Activated CD4-positive, alpha-beta T cell treated with anti-CD3 and anti-CD28 coated beads, Interleukin-2, amount 10 ng/mL, durations not matched to agents 7 days and 5 days (primary cell): ENCODE results near the gene TRAPPC12. TPM values are rescaled to one million over a fixed set of nuclear protein-coding genes. Genes with fewer than 3 reads are reported as not detected.

Experiments used
- CTCF ChIA-PET: fragments of 350-600 bp; sonication (Branson Sonifier 250); formaldehyde crosslinking; loops from one replicate; lab custom pipeline; 2021; ENCODE audit warnings: antibody characterized with exemption; lab: Charles Lee
- POLR2A ChIA-PET: fragments of 350-600 bp; sonication (Branson Sonifier 250); formaldehyde crosslinking; loops from one replicate; lab custom pipeline; 2021; ENCODE audit warnings: antibody characterized with exemption; lab: Charles Lee
- DNase-seq: peaks from one replicate; pipeline ENCODE4 v3.0.0-alpha.2; 2020
- H3K27ac Mint-ChIP-seq: one replicate; pipeline ENCODE4 v1.8.0; 2021; ENCODE audit warnings: mild to moderate bottlenecking, moderate library complexity, mixed read lengths
- H3K27me3 Mint-ChIP-seq: one replicate; pipeline ENCODE4 v1.8.0; 2021; ENCODE audit warnings: mixed read lengths
- H3K36me3 Mint-ChIP-seq: one replicate; pipeline ENCODE4 v1.8.0; 2021; ENCODE audit warnings: low read depth, mixed read lengths
- H3K4me1 Mint-ChIP-seq: one replicate; pipeline ENCODE4 v1.8.0; 2021; ENCODE audit warnings: mixed read lengths
- H3K4me3 Mint-ChIP-seq: one replicate; pipeline ENCODE4 v1.8.0; 2021; ENCODE audit warnings: mild to moderate bottlenecking, moderate library complexity, mixed read lengths
- H3K9me3 Mint-ChIP-seq: one replicate; pipeline ENCODE4 v1.8.0; 2021; ENCODE audit warnings: mixed read lengths
- total RNA-seq, 2 experiments: library from RNA; stranded (reverse); gene quantifications; one replicate each; pipeline ENCODE4 v1.2.3, GENCODE V29; 2021

The TRAPPC12 gene
- total RNA-seq = 10 to 100 TPM; 84.0 to 88.0 TPM

DNA sequence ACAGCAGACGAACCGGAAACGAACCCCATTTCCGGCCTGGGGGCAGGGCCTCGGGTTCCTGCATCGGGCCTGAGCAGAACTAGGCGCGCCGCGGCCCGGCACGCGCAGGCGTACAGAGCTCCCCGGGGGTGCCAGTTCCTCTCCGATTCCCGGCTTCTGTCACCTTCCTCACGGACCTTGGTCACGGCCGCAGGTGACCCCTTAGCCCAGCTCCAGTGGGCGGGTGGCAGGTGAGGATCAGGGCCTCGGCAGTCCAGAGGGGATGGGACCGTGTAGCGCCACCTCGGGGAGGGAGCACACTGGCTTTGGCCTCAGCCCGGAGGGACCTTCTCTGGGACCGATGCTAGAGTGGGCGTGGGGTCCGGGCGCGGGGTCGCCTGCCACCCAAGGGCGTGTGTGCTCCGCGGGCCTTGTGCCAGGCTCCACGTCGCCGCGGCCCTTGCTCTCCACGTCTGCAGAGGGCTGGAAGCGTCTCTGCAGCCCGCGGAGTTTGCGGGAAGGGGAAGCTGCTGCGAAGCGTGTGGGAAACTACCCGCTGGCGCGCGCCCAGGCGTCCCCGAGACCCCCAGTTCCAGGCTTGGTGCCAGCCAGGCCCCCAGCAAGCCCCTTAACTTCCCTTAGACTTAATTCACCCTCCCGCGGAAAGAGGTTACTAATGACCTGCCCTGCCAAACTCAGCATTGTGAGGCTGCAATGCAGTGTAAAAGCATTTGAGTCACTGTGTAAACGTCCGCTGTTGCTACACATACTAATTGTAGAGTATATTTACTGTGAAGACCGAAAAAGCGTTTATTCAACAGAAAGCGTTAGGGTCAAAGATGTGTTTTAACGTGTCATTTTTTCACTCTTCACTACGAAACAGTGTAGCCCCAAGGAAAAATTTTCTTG, at the start of gene TRAPPC12:
Gene TRAPPC12 (plus strand): TSS at position 48 of the 888 bp plus-strand sequence. CDS start 7,930 bp downstream, outside the sequence.
- Mint-ChIP-seq H3K36me3 (peaks cover 25% of the 10 kb centered on the region), H3K9me3 (no peaks in the 10 kb centered on the region), H3K4me1 (peaks cover 51% of the 10 kb centered on the region), H3K27me3 (no peaks in the 10 kb centered on the region), H3K4me3 (peak within 1 kb of the TSS; percentile 99), H3K27ac (peak within 1 kb of the TSS; percentile 99)
- peak; percentile 95 for DNase-seq
- POLR2A ChIA-PET = no interaction called here
- CTCF ChIA-PET = interaction anchor here (0.6 to 0.7 kb wide), 2 partner anchors 9 to 46 kb away, joined by 3 read pairs; no protein-coding TSS in a partner anchor

DNA sequence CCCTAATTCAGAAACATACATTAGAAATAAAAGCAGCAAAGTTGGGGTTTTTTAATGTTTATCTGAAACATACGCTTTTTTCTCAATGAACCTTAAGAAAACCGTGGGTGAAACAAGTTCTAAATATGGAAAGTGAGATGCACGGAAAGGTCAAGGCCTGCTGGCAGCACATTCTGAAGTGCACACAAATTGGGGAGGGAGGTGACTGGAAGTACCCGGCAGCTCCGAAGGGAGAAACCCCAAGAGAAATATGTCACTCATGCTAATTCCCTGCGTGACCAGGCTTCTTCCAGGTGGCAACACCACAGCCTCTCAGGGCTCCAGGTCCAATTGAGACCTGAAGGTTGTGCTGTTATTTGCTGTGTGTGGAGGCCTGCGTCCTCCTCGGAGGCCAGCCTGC, 47.4 kb upstream of the TRAPPC12 start:
- ChIA-PET CTCF (no interaction called here), POLR2A (no interaction called here)
- Mint-ChIP-seq H3K27me3 (no peaks in the 10 kb centered on the region), H3K27ac (no peak overlapping the region), H3K4me1 (no peaks in the 10 kb centered on the region), H3K4me3 (no peak overlapping the region), H3K36me3 (peaks cover 47% of the 10 kb centered on the region), H3K9me3 (peaks cover 14% of the 10 kb centered on the region)
- no peak for DNase-seq

DNA sequence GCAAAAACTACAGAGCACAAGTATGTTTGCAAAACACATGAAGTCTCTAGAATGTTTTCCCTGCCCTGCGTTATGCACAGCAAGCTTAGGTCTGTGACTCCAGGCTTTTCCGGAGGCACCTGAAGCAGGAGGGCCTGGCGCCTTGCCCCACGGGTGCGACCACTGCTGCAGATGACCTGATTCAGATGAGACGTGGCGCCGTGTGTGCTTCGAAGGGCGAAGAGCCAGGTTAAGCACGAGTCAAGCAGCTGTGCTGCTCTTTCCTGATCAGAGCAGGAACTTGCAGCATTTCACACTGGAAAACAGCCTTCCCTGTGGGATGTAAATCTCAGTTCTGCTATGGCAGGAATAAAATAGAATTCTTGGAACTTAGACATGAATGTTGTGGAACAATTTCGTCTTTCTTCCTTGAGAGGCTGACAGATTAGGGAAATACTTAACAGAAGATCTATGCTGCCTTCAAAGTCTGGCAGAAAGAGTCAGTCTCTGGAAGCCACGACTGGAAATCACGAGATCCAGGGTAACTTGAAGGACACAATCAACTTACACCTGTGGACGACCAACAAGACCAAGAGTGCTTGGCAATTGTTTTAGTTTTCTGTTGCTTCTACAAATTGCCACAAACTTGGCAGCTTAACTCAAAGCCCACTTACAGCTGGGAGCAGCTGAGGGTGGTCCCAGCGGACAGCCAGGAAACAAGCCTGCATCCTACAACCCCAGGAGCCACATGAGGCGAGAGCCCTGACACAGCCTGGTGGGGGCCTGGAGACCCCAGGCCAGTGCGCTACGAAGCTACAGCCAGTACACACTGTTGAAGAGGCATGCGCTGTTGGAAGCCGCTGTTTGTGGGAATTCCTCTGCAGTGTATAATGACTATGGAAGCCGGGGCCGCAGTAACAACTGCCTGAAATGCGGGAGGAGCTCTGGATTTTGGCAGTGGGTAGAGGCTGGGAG, 44.8 kb upstream of the TRAPPC12 start:
- Mint-ChIP-seq H3K4me1 (no peaks in the 10 kb centered on the region), H3K27ac (no peak overlapping the region), H3K9me3 (peaks cover 14% of the 10 kb centered on the region), H3K36me3 (peaks cover 47% of the 10 kb centered on the region), H3K4me3 (no peak overlapping the region), H3K27me3 (no peaks in the 10 kb centered on the region)
- ChIA-PET POLR2A (no interaction called here), CTCF (no interaction called here)
- no peak for DNase-seq

DNA sequence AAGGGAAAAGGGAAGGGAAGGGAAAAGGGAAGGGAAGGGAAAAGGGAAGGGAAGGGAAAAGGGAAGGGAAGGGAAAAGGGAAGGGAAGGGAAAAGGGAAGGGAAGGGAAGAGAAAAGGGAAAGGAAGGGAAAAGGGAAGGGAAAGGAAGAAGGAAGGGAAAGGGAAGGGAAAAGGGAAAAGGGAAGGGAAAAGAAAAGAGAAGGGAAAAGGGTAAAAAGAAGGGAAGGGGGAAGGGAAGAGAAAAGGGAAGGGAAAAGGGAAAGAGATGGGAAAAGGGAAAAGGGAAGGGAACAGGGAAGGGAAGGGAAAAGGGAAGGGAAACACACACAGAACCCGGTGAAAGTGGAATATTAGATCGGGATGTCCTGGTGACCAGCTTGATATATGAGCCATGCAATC, 42.6 kb upstream of the TRAPPC12 start:
- H3K36me3 Mint-ChIP-seq = peaks cover 39% of the 10 kb centered on the region
- CTCF ChIA-PET = no interaction called here
- no peaks in the 10 kb centered on the region for H3K27me3 Mint-ChIP-seq
- H3K9me3 Mint-ChIP-seq = peaks cover 3% of the 10 kb centered on the region
- no peaks in the 10 kb centered on the region for H3K4me1 Mint-ChIP-seq
- H3K4me3 Mint-ChIP-seq = no peak overlapping the region
- POLR2A ChIA-PET = no interaction called here
- no peak overlapping the region for H3K27ac Mint-ChIP-seq
- no peak for DNase-seq

DNA sequence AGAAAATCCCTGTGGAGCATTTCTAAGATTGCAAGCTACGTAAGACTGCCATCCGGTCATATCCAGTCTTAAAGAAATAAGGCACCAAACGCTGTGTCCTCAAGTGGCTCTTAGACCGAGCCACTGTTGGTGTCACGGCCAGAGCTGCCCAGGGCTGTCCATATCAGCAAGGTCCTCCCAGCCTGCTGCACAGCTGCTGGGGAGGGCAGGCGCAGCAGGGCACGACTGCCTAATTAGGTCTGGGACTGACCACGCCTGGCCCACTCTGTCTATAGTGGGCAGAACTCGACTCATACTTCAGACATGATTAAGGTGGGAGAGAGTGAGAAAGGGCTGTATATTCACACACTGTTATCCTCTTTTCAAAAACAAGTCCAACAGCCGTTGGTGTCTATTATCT, 41.2 kb upstream of the TRAPPC12 start:
- no peak for DNase-seq
- Mint-ChIP-seq H3K27me3 (no peaks in the 10 kb centered on the region), H3K36me3 (peaks cover 25% of the 10 kb centered on the region), H3K9me3 (no peaks in the 10 kb centered on the region), H3K4me3 (no peak overlapping the region), H3K27ac (no peak overlapping the region), H3K4me1 (no peaks in the 10 kb centered on the region)
- POLR2A ChIA-PET = no interaction called here
- CTCF ChIA-PET = no interaction called here

DNA sequence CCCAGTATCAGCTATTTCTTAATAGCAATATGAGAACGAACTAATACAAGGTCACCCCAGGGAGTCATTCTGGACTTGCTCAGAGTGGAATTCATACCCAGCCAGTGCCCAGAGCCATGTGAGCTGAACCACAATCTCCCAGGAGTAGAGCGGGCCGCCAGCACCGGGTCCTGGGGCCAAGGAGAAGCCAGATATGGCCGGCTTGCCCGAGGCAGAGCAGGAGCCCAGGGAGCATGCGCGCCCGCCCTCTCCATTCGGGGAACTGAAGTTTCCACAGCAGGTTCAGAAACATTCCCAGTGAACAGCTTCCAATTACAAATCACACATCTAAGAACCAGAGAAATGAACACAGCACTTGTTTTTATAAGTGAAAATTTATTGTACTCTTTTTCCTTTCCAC, 39.4 kb upstream of the TRAPPC12 start:
- DNase-seq = no peak
- CTCF ChIA-PET = no interaction called here
- Mint-ChIP-seq H3K36me3 (peaks cover 17% of the 10 kb centered on the region), H3K9me3 (no peaks in the 10 kb centered on the region), H3K4me3 (no peak overlapping the region), H3K4me1 (no peaks in the 10 kb centered on the region), H3K27ac (no peak overlapping the region), H3K27me3 (no peaks in the 10 kb centered on the region)
- POLR2A ChIA-PET = no interaction called here

- POLR2A ChIA-PET = no interaction called here
- Mint-ChIP-seq H3K4me1 (no peaks in the 10 kb centered on the region), H3K27me3 (no peaks in the 10 kb centered on the region), H3K9me3 (no peaks in the 10 kb centered on the region), H3K36me3 (peaks cover 11% of the 10 kb centered on the region), H3K4me3 (no peak overlapping the region), H3K27ac (no peak overlapping the region)
- CTCF ChIA-PET = no interaction called here
- DNase-seq = no peak
Measured at GRCh38 chr2:3341336-3341735, 38.2 kb upstream of the TRAPPC12 start.

DNA sequence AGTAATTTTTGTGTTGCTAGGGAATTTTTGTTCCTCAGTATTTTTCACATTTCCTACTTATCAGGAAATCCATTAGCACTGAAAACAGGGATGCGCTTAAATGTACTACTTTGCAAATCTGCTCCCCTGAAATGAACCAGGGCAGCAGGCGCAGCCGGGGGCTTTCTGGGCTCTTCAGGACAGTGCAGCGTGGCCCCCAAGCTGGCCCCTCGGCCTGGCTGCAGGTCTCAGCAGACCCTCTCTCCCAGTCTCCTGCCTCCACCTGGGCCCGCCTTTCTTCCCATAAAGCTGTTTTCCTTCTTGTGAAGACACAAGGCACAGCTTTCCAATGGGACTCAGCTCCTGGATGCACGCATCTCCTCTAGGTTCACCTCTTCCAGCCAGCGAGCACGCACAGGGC, 37.2 kb upstream of the TRAPPC12 start:
- H3K4me1 Mint-ChIP-seq = no peaks in the 10 kb centered on the region
- peak overlapping the region; percentile 6 for H3K27ac Mint-ChIP-seq
- H3K36me3 Mint-ChIP-seq = peaks cover 11% of the 10 kb centered on the region
- CTCF ChIA-PET = no interaction called here
- POLR2A ChIA-PET = no interaction called here
- no peak overlapping the region for H3K4me3 Mint-ChIP-seq
- no peaks in the 10 kb centered on the region for H3K9me3 Mint-ChIP-seq
- H3K27me3 Mint-ChIP-seq = no peaks in the 10 kb centered on the region
- no peak for DNase-seq

- DNase-seq = no peak
Measured at GRCh38 chr2:3343012-3343411, 36.5 kb upstream of the TRAPPC12 start.

GRCh38 chr2:3344897-3345296, 34.6 kb upstream of the TRAPPC12 start:
- Mint-ChIP-seq H3K27me3 (no peaks in the 10 kb centered on the region), H3K36me3 (peaks cover 29% of the 10 kb centered on the region), H3K27ac (no peak overlapping the region), H3K4me3 (no peak overlapping the region), H3K4me1 (no peaks in the 10 kb centered on the region), H3K9me3 (no peaks in the 10 kb centered on the region)
- no peak for DNase-seq
- POLR2A ChIA-PET = no interaction called here
- CTCF ChIA-PET = no interaction called here

More at GRCh38 chr2:3343012-3343411, 36.5 kb upstream of the TRAPPC12 start:
- ChIA-PET POLR2A (no interaction called here), CTCF (no interaction called here)
- Mint-ChIP-seq H3K4me1 (no peaks in the 10 kb centered on the region), H3K27me3 (no peaks in the 10 kb centered on the region), H3K36me3 (peaks cover 18% of the 10 kb centered on the region), H3K27ac (no peak overlapping the region), H3K9me3 (no peaks in the 10 kb centered on the region), H3K4me3 (no peak overlapping the region)

- ChIA-PET POLR2A (no interaction called here), CTCF (no interaction called here)
- no peaks in the 10 kb centered on the region for H3K4me1 Mint-ChIP-seq
- H3K4me3 Mint-ChIP-seq = no peak overlapping the region
- H3K27ac Mint-ChIP-seq = peak overlapping the region; percentile 25
- H3K9me3 Mint-ChIP-seq = peaks cover 6% of the 10 kb centered on the region
- no peaks in the 10 kb centered on the region for H3K27me3 Mint-ChIP-seq
- DNase-seq = no peak
- H3K36me3 Mint-ChIP-seq = peaks cover 33% of the 10 kb centered on the region
Measured at GRCh38 chr2:3345621-3346020, 33.9 kb upstream of the TRAPPC12 start.

DNA sequence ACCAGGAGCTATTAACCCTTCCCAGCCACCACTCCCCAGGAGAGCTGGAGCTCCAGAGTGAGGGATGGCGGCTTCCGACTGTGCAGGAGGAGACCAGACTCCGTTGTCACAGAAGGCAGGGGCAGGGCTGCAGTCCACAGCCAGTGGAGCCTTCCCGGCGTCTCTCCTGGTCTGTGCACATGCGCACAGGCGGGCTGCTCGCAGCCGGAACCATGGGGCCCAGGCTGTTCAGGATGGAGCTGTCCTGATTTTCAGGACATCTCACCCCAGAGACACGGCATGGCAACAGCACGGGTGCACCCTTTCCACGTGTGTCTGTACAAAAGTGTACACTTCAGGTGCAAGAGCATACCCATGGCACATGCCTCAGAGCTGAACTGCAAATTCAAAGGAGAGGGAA, 30.7 kb upstream of the TRAPPC12 start:
- peaks cover 57% of the 10 kb centered on the region for H3K36me3 Mint-ChIP-seq
- no peaks in the 10 kb centered on the region for H3K4me1 Mint-ChIP-seq
- POLR2A ChIA-PET = interaction anchor here (0.6 kb wide), 1 partner anchor 65 kb away, joined by 3 read pairs; no protein-coding TSS in a partner anchor
- no peak overlapping the region for H3K4me3 Mint-ChIP-seq
- DNase-seq = no peak
- H3K27me3 Mint-ChIP-seq = no peaks in the 10 kb centered on the region
- H3K9me3 Mint-ChIP-seq = peaks cover 18% of the 10 kb centered on the region
- H3K27ac Mint-ChIP-seq = no peak overlapping the region
- CTCF ChIA-PET = interaction anchor here (0.7 kb wide), 1 partner anchor 16 kb away, joined by 3 read pairs; no protein-coding TSS in a partner anchor
